A549 (cell line): ENCODE data around the gene NSD1. TPM values are rescaled to one million over a fixed set of nuclear protein-coding genes. Genes with fewer than 3 reads are reported as not detected.
"Not testable (repeated sequence)": the region's sequence is repeated elsewhere in the genome, so short reads cannot be mapped to it uniquely, and the experiment has no call there.

ENCODE experiments used
- ATAC-seq, 2 experiments: fragments of 200-7000 bp in 1 of 2; fragments of >200 bp in 1 of 2; cut with Nextera tagmentation in 1 of 2; cut with Tn5 transposase in 1 of 2; 3 replicates each; pipeline versions ENCODE4 v1.8.0 to v1.9.1; 2018 to 2020; ENCODE audit warnings: mild to moderate bottlenecking in 1 of 2, moderate library complexity in 1 of 2
- CTCF ChIA-PET: fragments of 300-600 bp; sonication (Branson Sonifier 250); formaldehyde crosslinking; extraction: SDS; loops from one replicate; lab custom pipeline; 2021; ENCODE audit warnings: antibody characterized with exemption, inconsistent platforms; lab: Yijun Ruan, JAX
- POLR2A ChIA-PET: fragments of 350-600 bp; formaldehyde crosslinking; extraction: SDS; loops from one replicate; lab custom pipeline; 2021; ENCODE audit warnings: antibody characterized with exemption, inconsistent platforms; lab: Yijun Ruan, JAX
- DNase-seq, 2 experiments: peaks; one replicate each; pipeline versions ENCODE4 v3.0.0 to v3.0.0-alpha.2; 2011 to 2016; ENCODE audit warnings: low read depth in 1 of 2, low spot score in 1 of 2
- FAIRE-seq: peaks from 2 replicates; lab custom pipeline; 2011; peaks lifted over from hg19 to GRCh38; lab: Jason Lieb, UNC
- H3K27ac ChIP-seq, 2 experiments: fragments of >200 bp; sonication (Bioruptor Twin); formaldehyde crosslinking; 3 replicates each; pipeline ENCODE4 v1.5.1; 2016 to 2017
- H3K4me1 ChIP-seq: fragments of >200 bp; sonication (Bioruptor Twin); formaldehyde crosslinking; 3 replicates; pipeline ENCODE4 v1.6.1; 2016
- H3K4me2 ChIP-seq: fragments of >200 bp; sonication (Bioruptor Twin); formaldehyde crosslinking; 3 replicates; pipeline ENCODE4 v1.6.1; 2016
- H3K4me3 ChIP-seq: fragments of >200 bp; sonication (Bioruptor Twin); formaldehyde crosslinking; 3 replicates; pipeline ENCODE4 v1.5.1; 2016
- H3K9me3 ChIP-seq: fragments of >200 bp; sonication (Bioruptor Twin); formaldehyde crosslinking; 3 replicates; pipeline ENCODE4 v1.6.1; 2016
- BHLHE40 ChIP-seq: IDR thresholded peaks from 2 replicates; pipeline ENCODE4 v1.6.1; 2012; ENCODE audit warnings: low read depth, low read length, inconsistent platforms
- CBX2 ChIP-seq: fragments of 200-600 bp; sonication (generic); IDR thresholded peaks from 2 replicates; pipeline ENCODE4 v1.6.1; 2016; ENCODE audit warnings: low read depth, mild to moderate bottlenecking, borderline replicate concordance
- CEBPB ChIP-seq, 2 experiments: fragments of >200 bp in 1 of 2; sonication (Bioruptor Twin) in 1 of 2; formaldehyde crosslinking in 1 of 2; IDR thresholded peaks; 2 replicates each; pipeline ENCODE4 v1.6.1; 2012 to 2016
- FOSL2 ChIP-seq, 2 experiments: fragments of 450-650 bp in 1 of 2; fragments of >200 bp in 1 of 2; sonication (Bioruptor Twin) in 1 of 2; formaldehyde crosslinking; IDR thresholded peaks; 2 replicates each; pipeline versions ENCODE4 v1.5.0 to v1.6.1; 2016 to 2020; ENCODE audit warnings: mild to moderate bottlenecking in 1 of 2, moderate library complexity in 1 of 2
- HDAC2 ChIP-seq: fragments of 200-600 bp; sonication (generic); IDR thresholded peaks from 2 replicates; pipeline ENCODE4 v1.6.1; 2016
- MAFK ChIP-seq: fragments of 450-650 bp; IDR thresholded peaks from 2 replicates; pipeline ENCODE4 v1.6.1; 2014; ENCODE audit not compliant: partially characterized antibody
- MYC ChIP-seq: IDR thresholded peaks from 2 replicates; pipeline ENCODE4 v1.6.1; 2012; ENCODE audit warnings: mild to moderate bottlenecking, inconsistent platforms, low read length, improper control_type of control experiment, borderline replicate concordance
- ZFP36 ChIP-seq: fragments of 450-650 bp; IDR thresholded peaks from 2 replicates; pipeline ENCODE4 v1.6.1; 2014; ENCODE audit warnings: borderline replicate concordance; ENCODE audit not compliant: partially characterized antibody
- WGBS: methylation state at CpG from one replicate; pipeline ENCODE4 v1.1.6; 2017; ENCODE audit errors: missing lambda C conversion rate; 5-methylcytosine and 5-hydroxymethylcytosine counted together
- polyA plus RNA-seq, 4 experiments: library from polyadenylated mRNA; depleted of rRNA in 3 of 4; stranded (reverse); fragments of >200 nt; fragmentation: RNase III in 1 of 4; extraction: RNeasy Plus Mini Kit Qiagen cat#74134 plus additional on column Dnase treatment in 1 of 4; gene quantifications; 2 replicates in 3 of 4; 3 replicates in 1 of 4; pipeline ENCODE4 v1.2.3, GENCODE V29; 2011 to 2017
- TF ChIP-seq, protein P1 (sequence below): fragments of 200-600 bp; sonication (generic); IDR thresholded peaks from 2 replicates; pipeline ENCODE4 v1.6.1; 2016; ENCODE audit warnings: antibody characterized with exemption, mild to moderate bottlenecking, moderate library complexity
- TF ChIP-seq, protein P2 (sequence below): IDR thresholded peaks from 2 replicates; pipeline ENCODE4 v1.6.1; 2012
- TF ChIP-seq, protein P3 (sequence below): fragments of >200 bp; sonication (Bioruptor Twin); formaldehyde crosslinking; IDR thresholded peaks from 2 replicates; pipeline ENCODE4 v1.6.1; 2016

NSD1 gene
- polyA plus RNA-seq, 2 of the 4 experiments (the other 2 are of a cell fraction), result 16.3 to 38.2 TPM

DNA sequence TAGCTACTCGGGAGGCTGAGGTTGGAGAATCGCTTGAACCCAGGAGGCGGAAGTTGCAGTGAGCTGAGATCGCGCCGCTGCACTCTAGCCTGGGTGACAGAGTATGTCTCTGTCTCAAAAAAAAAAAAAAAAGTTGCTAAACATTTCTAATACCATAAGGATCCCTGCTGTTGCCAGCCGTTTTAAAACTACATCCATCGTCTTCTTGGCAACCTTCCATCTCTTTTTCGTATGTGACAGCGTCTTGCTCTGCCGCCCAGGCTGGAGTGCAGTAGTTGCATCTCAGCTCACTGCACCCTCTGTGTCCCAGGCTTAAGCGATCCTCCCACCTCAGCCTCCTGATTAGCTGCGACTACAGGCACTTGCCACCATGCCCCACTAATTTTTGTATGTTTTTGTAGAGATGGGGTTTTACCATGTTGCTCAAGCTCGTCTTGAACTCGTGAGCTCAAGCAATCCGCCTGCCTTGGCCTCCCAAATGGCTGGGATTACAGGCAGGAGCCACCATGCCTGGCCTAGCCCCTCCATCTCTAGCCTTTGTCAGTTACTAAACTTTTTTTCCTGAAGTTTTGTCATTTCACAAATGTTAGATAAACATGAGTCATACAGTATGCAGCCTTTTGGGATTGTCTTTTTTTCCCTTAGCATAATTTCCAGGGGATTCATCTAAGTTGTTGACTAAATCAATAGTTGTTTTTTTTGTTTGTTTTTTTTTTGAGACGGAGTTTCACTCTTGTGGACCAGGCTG lies 13.5 kb downstream of the NSD1 start:
- Histone ChIP-seq H3K4me3 (no peak overlapping the region), H3K27ac (0 out of 6 replicates have a peak overlapping the region, but pooled peaks of 1 of the 2 experiments have one; percentile 17), H3K4me1 (peaks cover 12% of the 10 kb centered on the region; the same call in 2 of the 3 replicates), H3K9me3 (no peaks in the 10 kb centered on the region), H3K4me2 (no peak overlapping the region)
- no peak for FAIRE-seq
- ATAC-seq, result peak in 1 of 2 experiments; percentile 43; a peak in 1 of 6 replicates
- CTCF ChIA-PET, result interaction anchor here (0.6 to 2.6 kb wide), 4 partner anchors 13 to 38 kb away, joined by 3 to 9 read pairs (median 3); no protein-coding TSS in a partner anchor
- DNase-seq, result no peak
- POLR2A ChIA-PET, result interaction anchor here (0.7 kb wide), 1 partner anchor 155 kb away, joined by 4 read pairs; no protein-coding TSS in a partner anchor
- 86% methylated on average over 17 of the region's 17 CpGs for WGBS
- TF ChIP-seq CBX2, result no peak
- TF ChIP-seq FOSL2 (IDR thresholded peaks at IDR 0.05), result no peak
- TF ChIP-seq FOSL2 (CRISPR knock-in tag; IDR thresholded peaks at IDR 0.05), result peak; percentile 66
- TF ChIP-seq ZFP36, result peak; percentile 64

DNA sequence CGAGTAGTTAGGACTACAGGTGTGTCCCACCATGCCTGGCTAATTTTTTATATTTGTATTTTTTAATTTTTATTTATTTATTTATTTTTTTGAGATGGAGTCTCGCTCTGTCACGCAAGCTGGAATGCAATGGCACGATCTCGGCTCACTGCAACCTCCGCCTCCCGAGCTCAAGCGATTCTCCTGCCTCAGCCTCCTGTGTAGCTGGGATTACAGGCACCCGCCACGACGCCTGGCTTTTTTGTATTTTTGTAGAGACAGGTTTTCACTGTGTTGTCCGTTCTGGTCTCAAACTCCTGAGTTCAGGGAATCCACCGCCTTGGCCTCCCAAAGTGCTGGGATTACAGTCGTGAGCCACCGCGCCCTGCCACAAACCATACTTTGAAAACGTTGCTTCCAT lies 16.5 kb downstream of the NSD1 start:
- 93% methylated on average over 17 of the region's 17 CpGs for WGBS
- H3K4me2 ChIP-seq, H3K4me3 ChIP-seq, H3K4me1 ChIP-seq, DNase-seq, H3K9me3 ChIP-seq, ATAC-seq, FAIRE-seq, POLR2A ChIA-PET, H3K27ac ChIP-seq, CTCF ChIA-PET: not testable (repeated sequence)

DNA sequence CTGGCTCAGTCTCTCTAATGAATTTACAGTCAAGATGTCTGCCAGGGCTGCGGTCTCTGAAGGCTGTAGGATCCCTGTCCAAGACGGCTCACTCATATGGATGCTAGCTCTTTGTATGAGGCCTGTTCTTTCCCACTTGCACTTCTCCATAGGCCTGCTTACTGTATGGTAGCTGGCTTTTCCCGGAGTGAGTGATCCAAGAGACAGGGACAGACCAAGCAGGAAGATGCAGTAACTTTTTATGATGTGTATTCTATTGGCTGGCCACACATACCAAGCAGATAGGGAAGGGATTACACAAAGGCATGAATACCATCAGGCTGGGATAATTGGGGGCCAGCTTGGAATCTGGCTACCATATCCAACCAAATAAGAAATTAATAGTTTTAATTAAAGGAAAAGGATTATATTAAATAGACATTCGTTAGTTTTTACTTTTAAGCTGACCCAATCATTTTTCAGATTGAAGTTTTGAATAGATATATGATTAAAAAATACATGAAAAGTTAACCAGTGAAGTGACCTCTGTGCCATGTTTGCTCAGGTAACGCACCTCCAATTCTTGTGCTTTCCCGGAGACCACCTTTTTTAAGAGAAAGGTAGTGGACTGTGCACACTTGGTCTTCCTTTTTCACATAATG lies 20.6 kb downstream of the NSD1 start:
- H3K27ac ChIP-seq, result no peak overlapping the region
- H3K4me1 ChIP-seq, result no peaks in the 10 kb centered on the region
- no peaks in the 10 kb centered on the region for H3K9me3 ChIP-seq
- H3K4me2 ChIP-seq, result no peak overlapping the region
- TF ChIP-seq MAFK, result peak; percentile 60
- no peak for TF ChIP-seq BHLHE40
- ChIA-PET CTCF (interaction anchor here (0.6 to 2.4 kb wide), 7 partner anchors 14 to 156 kb away, joined by 3 to 12 read pairs (median 3); no protein-coding TSS in a partner anchor), POLR2A (interaction anchor here (0.7 kb wide), 1 partner anchor 20 kb away, joined by 3 read pairs; no protein-coding TSS in a partner anchor)
- ATAC-seq (0 out of 6 replicates have a peak, but pooled peaks of 1 of the 2 experiments have one; percentile 34), DNase-seq (no peak), FAIRE-seq (no peak)
- WGBS, result 91% methylated on average over 6 of the region's 6 CpGs
- no peak overlapping the region for H3K4me3 ChIP-seq

DNA sequence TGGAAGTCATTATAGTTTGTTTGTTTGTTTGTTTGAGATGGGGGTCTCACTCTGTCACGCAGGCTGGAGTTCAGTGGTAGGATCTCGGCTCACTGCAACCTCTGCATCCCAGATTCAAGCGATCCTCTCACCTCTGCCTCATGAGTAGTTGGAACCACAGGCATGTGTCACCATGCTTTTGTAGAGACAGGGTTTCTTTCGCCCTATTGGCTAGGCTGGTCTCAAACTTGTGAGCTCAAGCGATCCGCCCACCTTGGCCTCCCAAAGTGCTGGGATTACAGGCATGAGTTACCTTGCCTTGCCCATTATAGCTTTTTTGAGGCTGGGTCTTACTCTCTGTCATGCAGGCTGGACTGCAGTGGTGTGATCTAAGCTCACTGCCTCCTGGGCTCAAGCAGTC lies 28.8 kb downstream of the NSD1 start:
- no peak for FAIRE-seq
- WGBS, result 93% methylated on average over 6 of the region's 6 CpGs

More for the DNA sequence above, 28.8 kb downstream of the NSD1 start:
- no peak for ATAC-seq
- H3K9me3 ChIP-seq, result no peaks in the 10 kb centered on the region
- no peak overlapping the region for H3K4me2 ChIP-seq
- H3K4me1 ChIP-seq, result no peaks in the 10 kb centered on the region
- no peak overlapping the region for H3K27ac ChIP-seq
- TF ChIP-seq CBX2, result no peak
- TF ChIP-seq MYC, result no peak
- TF ChIP-seq, protein P1, sequence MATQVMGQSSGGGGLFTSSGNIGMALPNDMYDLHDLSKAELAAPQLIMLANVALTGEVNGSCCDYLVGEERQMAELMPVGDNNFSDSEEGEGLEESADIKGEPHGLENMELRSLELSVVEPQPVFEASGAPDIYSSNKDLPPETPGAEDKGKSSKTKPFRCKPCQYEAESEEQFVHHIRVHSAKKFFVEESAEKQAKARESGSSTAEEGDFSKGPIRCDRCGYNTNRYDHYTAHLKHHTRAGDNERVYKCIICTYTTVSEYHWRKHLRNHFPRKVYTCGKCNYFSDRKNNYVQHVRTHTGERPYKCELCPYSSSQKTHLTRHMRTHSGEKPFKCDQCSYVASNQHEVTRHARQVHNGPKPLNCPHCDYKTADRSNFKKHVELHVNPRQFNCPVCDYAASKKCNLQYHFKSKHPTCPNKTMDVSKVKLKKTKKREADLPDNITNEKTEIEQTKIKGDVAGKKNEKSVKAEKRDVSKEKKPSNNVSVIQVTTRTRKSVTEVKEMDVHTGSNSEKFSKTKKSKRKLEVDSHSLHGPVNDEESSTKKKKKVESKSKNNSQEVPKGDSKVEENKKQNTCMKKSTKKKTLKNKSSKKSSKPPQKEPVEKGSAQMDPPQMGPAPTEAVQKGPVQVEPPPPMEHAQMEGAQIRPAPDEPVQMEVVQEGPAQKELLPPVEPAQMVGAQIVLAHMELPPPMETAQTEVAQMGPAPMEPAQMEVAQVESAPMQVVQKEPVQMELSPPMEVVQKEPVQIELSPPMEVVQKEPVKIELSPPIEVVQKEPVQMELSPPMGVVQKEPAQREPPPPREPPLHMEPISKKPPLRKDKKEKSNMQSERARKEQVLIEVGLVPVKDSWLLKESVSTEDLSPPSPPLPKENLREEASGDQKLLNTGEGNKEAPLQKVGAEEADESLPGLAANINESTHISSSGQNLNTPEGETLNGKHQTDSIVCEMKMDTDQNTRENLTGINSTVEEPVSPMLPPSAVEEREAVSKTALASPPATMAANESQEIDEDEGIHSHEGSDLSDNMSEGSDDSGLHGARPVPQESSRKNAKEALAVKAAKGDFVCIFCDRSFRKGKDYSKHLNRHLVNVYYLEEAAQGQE, result no peak
- no peak for TF ChIP-seq CEBPB (IDR thresholded peaks at IDR 0.05)
- TF ChIP-seq MAFK, result no peak
- TF ChIP-seq, protein P2, sequence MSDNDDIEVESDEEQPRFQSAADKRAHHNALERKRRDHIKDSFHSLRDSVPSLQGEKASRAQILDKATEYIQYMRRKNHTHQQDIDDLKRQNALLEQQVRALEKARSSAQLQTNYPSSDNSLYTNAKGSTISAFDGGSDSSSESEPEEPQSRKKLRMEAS, result no peak
- no peak for TF ChIP-seq HDAC2
- TF ChIP-seq, protein P3, sequence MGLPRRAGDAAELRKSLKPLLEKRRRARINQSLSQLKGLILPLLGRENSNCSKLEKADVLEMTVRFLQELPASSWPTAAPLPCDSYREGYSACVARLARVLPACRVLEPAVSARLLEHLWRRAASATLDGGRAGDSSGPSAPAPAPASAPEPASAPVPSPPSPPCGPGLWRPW, result no peak
- TF ChIP-seq, all 56 proteins: peak for 0
- no peak for DNase-seq
- CTCF ChIA-PET, result interaction anchor here (0.6 to 1.8 kb wide), 2 partner anchors 50 to 156 kb away, joined by 3 to 8 read pairs; no protein-coding TSS in a partner anchor
- no peak overlapping the region for H3K4me3 ChIP-seq
- POLR2A ChIA-PET, result interaction anchor here (0.6 kb wide), 1 partner anchor 115 kb away, joined by 3 read pairs; no protein-coding TSS in a partner anchor
